ENCODE results near the gene ABCC5.

ABCC5 gene

GRCh38 chr3:183885766-183886165, 131.9 kb downstream of the ABCC5 start:
- no peak for TF ChIP-seq EZH2 (IDR thresholded peaks at IDR 0.05; ENCODE audit: borderline replicate concordance, low read length)
- TF ChIP-seq CTCF (IDR thresholded peaks at IDR 0.05; ENCODE audit: low read length): no peak
- Histone ChIP-seq H3K9ac (ENCODE audit: low read length) (no peak overlapping the region), H3F3A (ENCODE audit: insufficient read depth, low read length) (no peaks in the 10 kb centered on the region), H3K36me3 (ENCODE audit: insufficient read depth, low read length) (peaks cover 6% of the 10 kb centered on the region; the same call in 1 of the 2 replicates), H2AFZ (ENCODE audit: low read length) (no peak overlapping the region), H3K27me3 (ENCODE audit: insufficient read depth, low read length) (no peaks in the 10 kb centered on the region), H3K27ac (ENCODE audit: low read depth, low read length, poor library complexity, severe bottlenecking) (no peak overlapping the region), H3K4me2 (ENCODE audit: low read length) (no peak overlapping the region), H3K79me2 (ENCODE audit: insufficient read depth, low read length) (peaks cover 34% of the 10 kb centered on the region), H3K9me3 (ENCODE audit: low read length) (no peaks in the 10 kb centered on the region), H3K9me2 (ENCODE audit: low read depth, low read length) (no peaks in the 10 kb centered on the region), H3K4me1 (ENCODE audit: insufficient read depth, low read length, severe bottlenecking) (peaks cover 22% of the 10 kb centered on the region), H3K4me3 (ENCODE audit: low read depth, low read length, poor library complexity, severe bottlenecking) (no peak overlapping the region), H4K20me1 (ENCODE audit: insufficient read depth, low read length) (no peaks in the 10 kb centered on the region)

GRCh38 chr3:183884427-183885296, 133.0 kb downstream of the ABCC5 start, which contains the start of gene PARL:
Gene PARL, minus strand, starts transcription at chr3:183884880. Its CDS starts 34 bp downstream, at chr3:183884846.
- peak within 1 kb of the TSS; percentile 90 for H3K9ac ChIP-seq (ENCODE audit: low read length)
- no peaks in the 10 kb centered on the region for H4K20me1 ChIP-seq (ENCODE audit: insufficient read depth, low read length)
- peaks cover 11% of the 10 kb centered on the region; the same call in 1 of the 2 replicates for H3K36me3 ChIP-seq (ENCODE audit: insufficient read depth, low read length)
- no peaks in the 10 kb centered on the region for H3K9me3 ChIP-seq (ENCODE audit: low read length)
- peak within 1 kb of the TSS; percentile 98 for H3K4me2 ChIP-seq (ENCODE audit: low read length)
- no peak for TF ChIP-seq EZH2 (IDR thresholded peaks at IDR 0.05; ENCODE audit: borderline replicate concordance, low read length)
- peak; percentile 98 for TF ChIP-seq CTCF (IDR thresholded peaks at IDR 0.05; ENCODE audit: low read length)
- H3K27me3 ChIP-seq (ENCODE audit: insufficient read depth, low read length): no peaks in the 10 kb centered on the region
- no peaks in the 10 kb centered on the region for H3K9me2 ChIP-seq (ENCODE audit: low read depth, low read length)
- peak within 1 kb of the TSS; percentile 84 for H3K27ac ChIP-seq (ENCODE audit: low read depth, low read length, poor library complexity, severe bottlenecking)
- H3F3A ChIP-seq (ENCODE audit: insufficient read depth, low read length): no peaks in the 10 kb centered on the region
- H2AFZ ChIP-seq (ENCODE audit: low read length): no peak within 1 kb of the TSS
- H3K79me2 ChIP-seq (ENCODE audit: insufficient read depth, low read length): peaks cover 45% of the 10 kb centered on the region
- peaks cover 22% of the 10 kb centered on the region for H3K4me1 ChIP-seq (ENCODE audit: insufficient read depth, low read length, severe bottlenecking)
- peak within 1 kb of the TSS; percentile 85 for H3K4me3 ChIP-seq (ENCODE audit: low read depth, low read length, poor library complexity, severe bottlenecking)

- Histone ChIP-seq H3K4me3 (ENCODE audit: low read depth, low read length, poor library complexity, severe bottlenecking) (peak overlapping the region; percentile 85), H3F3A (ENCODE audit: insufficient read depth, low read length) (no peaks in the 10 kb centered on the region), H3K79me2 (ENCODE audit: insufficient read depth, low read length) (peaks cover 51% of the 10 kb centered on the region), H2AFZ (ENCODE audit: low read length) (no peak overlapping the region), H3K36me3 (ENCODE audit: insufficient read depth, low read length) (peaks cover 11% of the 10 kb centered on the region; the same call in 1 of the 2 replicates), H3K4me1 (ENCODE audit: insufficient read depth, low read length, severe bottlenecking) (peaks cover 22% of the 10 kb centered on the region), H3K27me3 (ENCODE audit: insufficient read depth, low read length) (no peaks in the 10 kb centered on the region), H3K9me3 (ENCODE audit: low read length) (no peaks in the 10 kb centered on the region), H3K9me2 (ENCODE audit: low read depth, low read length) (no peaks in the 10 kb centered on the region), H3K27ac (ENCODE audit: low read depth, low read length, poor library complexity, severe bottlenecking) (peak overlapping the region; percentile 84), H3K4me2 (ENCODE audit: low read length) (peak overlapping the region; percentile 98), H3K9ac (ENCODE audit: low read length) (peak overlapping the region; percentile 90), H4K20me1 (ENCODE audit: insufficient read depth, low read length) (no peaks in the 10 kb centered on the region)
- no peak for TF ChIP-seq CTCF (IDR thresholded peaks at IDR 0.05; ENCODE audit: low read length)
- no peak for TF ChIP-seq EZH2 (IDR thresholded peaks at IDR 0.05; ENCODE audit: borderline replicate concordance, low read length)
Observed at GRCh38 chr3:183884097-183884426, 133.6 kb downstream of the ABCC5 start.

Measured in OCI-LY1 (cell line).